ENCODE measurements around the gene C9. TPM values are rescaled to one million over a fixed set of nuclear protein-coding genes. Genes with fewer than 3 reads are reported as not detected.

Gene C9
- total RNA-seq, 1 donor from 2014 or later, result not detected

GRCh38 chr5:39360471-39361111, 3.7 kb downstream of the C9 start:
- Mint-ChIP-seq H3K36me3 (ENCODE audit: low read depth) (no peaks in the 10 kb centered on the region), H3K27me3 (ENCODE audit: low read depth) (no peaks in the 10 kb centered on the region), H3K4me1 (ENCODE audit: low read depth) (no peaks in the 10 kb centered on the region), H3K9me3 (ENCODE audit: low read depth) (peaks cover 5% of the 10 kb centered on the region), H3K4me3 (ENCODE audit: unreplicated experiment) (no peak overlapping the region), H3K27ac (ENCODE audit: unreplicated experiment) (no peak overlapping the region)
- no peak for DNase-seq (ENCODE audit: low spot score)
- no peak for TF ChIP-seq CTCF (IDR thresholded peaks at IDR 0.05)

- Mint-ChIP-seq H3K4me1 (ENCODE audit: low read depth) (no peaks in the 10 kb centered on the region), H3K4me3 (ENCODE audit: unreplicated experiment) (no peak overlapping the region), H3K27me3 (ENCODE audit: low read depth) (no peaks in the 10 kb centered on the region), H3K36me3 (ENCODE audit: low read depth) (peaks cover 3% of the 10 kb centered on the region), H3K9me3 (ENCODE audit: low read depth) (peaks cover 18% of the 10 kb centered on the region), H3K27ac (ENCODE audit: unreplicated experiment) (no peak overlapping the region)
- TF ChIP-seq CTCF (IDR thresholded peaks at IDR 0.05), result no peak
- DNase-seq (ENCODE audit: low spot score), result no peak
These were observed 8.0 kb downstream of the C9 start for GRCh38 chr5:39356263-39356662.

- no peaks in the 10 kb centered on the region for H3K4me1 Mint-ChIP-seq (ENCODE audit: low read depth)
- no peak for DNase-seq (ENCODE audit: low spot score)
- H3K4me3 Mint-ChIP-seq (ENCODE audit: unreplicated experiment), result no peak overlapping the region
- H3K27me3 Mint-ChIP-seq (ENCODE audit: low read depth), result no peaks in the 10 kb centered on the region
- H3K9me3 Mint-ChIP-seq (ENCODE audit: low read depth), result peaks cover 22% of the 10 kb centered on the region
- no peak overlapping the region for H3K27ac Mint-ChIP-seq (ENCODE audit: unreplicated experiment)
- peaks cover 3% of the 10 kb centered on the region for H3K36me3 Mint-ChIP-seq (ENCODE audit: low read depth)
- TF ChIP-seq CTCF (IDR thresholded peaks at IDR 0.05), result no peak
These were observed 9.0 kb downstream of the C9 start for GRCh38 chr5:39355324-39355723.

GRCh38 chr5:39353717-39354399, 10.4 kb downstream of the C9 start:
- H3K27ac Mint-ChIP-seq (ENCODE audit: unreplicated experiment), result no peak overlapping the region
- H3K27me3 Mint-ChIP-seq (ENCODE audit: low read depth), result peaks cover 10% of the 10 kb centered on the region
- TF ChIP-seq CTCF (IDR thresholded peaks at IDR 0.05), result no peak
- no peak overlapping the region for H3K4me3 Mint-ChIP-seq (ENCODE audit: unreplicated experiment)
- peaks cover 3% of the 10 kb centered on the region for H3K36me3 Mint-ChIP-seq (ENCODE audit: low read depth)
- no peak for DNase-seq (ENCODE audit: low spot score)
- no peaks in the 10 kb centered on the region for H3K4me1 Mint-ChIP-seq (ENCODE audit: low read depth)
- H3K9me3 Mint-ChIP-seq (ENCODE audit: low read depth), result peaks cover 27% of the 10 kb centered on the region

- Mint-ChIP-seq H3K4me1 (ENCODE audit: low read depth) (no peaks in the 10 kb centered on the region), H3K36me3 (ENCODE audit: low read depth) (peaks cover 3% of the 10 kb centered on the region), H3K27ac (ENCODE audit: unreplicated experiment) (no peak overlapping the region), H3K9me3 (ENCODE audit: low read depth) (peaks cover 27% of the 10 kb centered on the region), H3K4me3 (ENCODE audit: unreplicated experiment) (no peak overlapping the region), H3K27me3 (ENCODE audit: low read depth) (peaks cover 12% of the 10 kb centered on the region)
- TF ChIP-seq CTCF (IDR thresholded peaks at IDR 0.05), result no peak
- DNase-seq (ENCODE audit: low spot score), result no peak
These were observed 11.3 kb downstream of the C9 start for GRCh38 chr5:39352951-39353350.
